H1 (cell line): Measurements from ENCODE around the gene SLC41A1. TPM values are rescaled to one million over a fixed set of nuclear protein-coding genes. Genes with fewer than 3 reads are reported as not detected.

Experiments used
- CTCF ChIA-PET: fragments of 300-600 bp; sonication (Branson Sonifier 250); formaldehyde crosslinking; loops from one replicate; lab custom pipeline; 2021; ENCODE audit not compliant: partially characterized antibody; lab: Charles Lee
- POLR2A ChIA-PET: fragments of 300-600 bp; sonication (Branson Sonifier 250); formaldehyde crosslinking; loops from one replicate; lab custom pipeline; 2021; ENCODE audit warnings: inconsistent platforms; ENCODE audit not compliant: partially characterized antibody; lab: Charles Lee
- DNase-seq, 2 experiments: peaks; one replicate each; pipeline versions ENCODE4 v3.0.0 to v3.0.0-alpha.2; 2010 to 2022; ENCODE audit warnings: low spot score in 2 of 2, low read depth in 1 of 2, mixed read lengths in 1 of 2
- FAIRE-seq: peaks from 2 replicates; lab custom pipeline; 2011; peaks lifted over from hg19 to GRCh38; lab: Jason Lieb, UNC
- H2AFZ ChIP-seq: 2 replicates; pipeline ENCODE4 v1.8.1; 2012; ENCODE audit warnings: low read length, inconsistent platforms
- H2AK5ac ChIP-seq: 2 replicates; pipeline ENCODE4 v1.6.1; 2013; ENCODE audit warnings: low read depth, low read length
- H2BK120ac ChIP-seq: replicated peaks from 2 replicates; pipeline ENCODE3; 2013; ENCODE audit warnings: low read depth, low read length, inconsistent platforms
- H2BK12ac ChIP-seq: 2 replicates; pipeline ENCODE4 v1.6.1; 2013; ENCODE audit warnings: low read depth, low read length
- H2BK15ac ChIP-seq: 2 replicates; pipeline ENCODE4 v1.6.1; 2013; ENCODE audit warnings: low read length
- H2BK20ac ChIP-seq: 2 replicates; pipeline ENCODE4 v1.6.1; 2013; ENCODE audit warnings: low read length
- H2BK5ac ChIP-seq: 2 replicates; pipeline ENCODE4 v1.6.1; 2013; ENCODE audit warnings: low read depth, low read length
- H3K14ac ChIP-seq: 2 replicates; pipeline ENCODE4 v1.6.1; 2013; ENCODE audit warnings: inconsistent platforms; ENCODE audit not compliant: insufficient read length
- H3K18ac ChIP-seq: 2 replicates; pipeline ENCODE4 v1.6.1; 2013; ENCODE audit warnings: low read length; ENCODE audit errors: extremely low read depth
- H3K23ac ChIP-seq: 2 replicates; pipeline ENCODE4 v1.6.1; 2013; ENCODE audit warnings: inconsistent platforms; ENCODE audit not compliant: insufficient read length
- H3K23me2 ChIP-seq: 2 replicates; pipeline ENCODE4 v1.6.1; 2013; ENCODE audit warnings: low read depth, low read length
- H3K27ac ChIP-seq: 2 replicates; pipeline ENCODE4 v1.6.1; 2011; ENCODE audit warnings: low read depth, low read length, inconsistent platforms
- H3K27me3 ChIP-seq, 4 experiments: replicated peaks in 1 of 4; 1 replicate in 1 of 4; 2 replicates in 3 of 4; pipeline versions ENCODE4 v1.6.1 to v1.8.1; 2011 to 2013; ENCODE audit warnings: low read length in 3 of 4, mild to moderate bottlenecking in 3 of 4, inconsistent platforms in 2 of 4, mixed read lengths in 2 of 4, moderate library complexity in 1 of 4; ENCODE audit not compliant: control insufficient read depth in 3 of 4, insufficient read depth in 3 of 4; ENCODE audit errors: extremely low read depth in 1 of 4
- H3K36me3 ChIP-seq, 4 experiments: 2 replicates each; pipeline versions ENCODE4 v1.6.1 to v1.8.1; 2011 to 2013; ENCODE audit warnings: mild to moderate bottlenecking in 4 of 4, low read length in 3 of 4, moderate library complexity in 2 of 4, control low read depth in 1 of 4, inconsistent platforms in 1 of 4; ENCODE audit not compliant: insufficient read depth in 4 of 4, control insufficient read depth in 2 of 4
- H3K4ac ChIP-seq: replicated peaks from 2 replicates; pipeline ENCODE3; 2013; ENCODE audit warnings: low read length, low read depth, mixed read lengths, inconsistent platforms; ENCODE audit not compliant: insufficient read length
- H3K4me1 ChIP-seq, 4 experiments: replicated peaks in 1 of 4; 1 replicate in 1 of 4; 2 replicates in 3 of 4; pipeline versions ENCODE4 v1.6.1 to v1.8.1; 2011 to 2013; ENCODE audit warnings: low read length in 3 of 4, inconsistent platforms in 2 of 4, mixed read lengths in 1 of 4; ENCODE audit not compliant: insufficient read depth in 4 of 4, control insufficient read depth in 3 of 4
- H3K4me2 ChIP-seq, 2 experiments: 2 replicates each; pipeline versions ENCODE4 v1.6.1 to v1.8.1; 2011 to 2013; ENCODE audit warnings: low read depth in 2 of 2, low read length in 2 of 2, control low read depth in 1 of 2, inconsistent platforms in 1 of 2, mild to moderate bottlenecking in 1 of 2; ENCODE audit not compliant: insufficient read depth in 1 of 2
- H3K4me3 ChIP-seq, 4 experiments: fragments of 200-600, 300-600 bp in 1 of 4; sonication (generic), shearing (Covaris generic), sonication (Bioruptor Twin) in 1 of 4; 2 replicates each; pipeline versions ENCODE4 v1.5.1 to v1.8.1; 2011 to 2016; ENCODE audit warnings: low read length in 4 of 4, low read depth in 3 of 4, control low read depth in 2 of 4, inconsistent platforms in 2 of 4, mild to moderate bottlenecking in 2 of 4, mixed read lengths in 1 of 4, moderate library complexity in 1 of 4; ENCODE audit not compliant: insufficient read depth in 2 of 4; ENCODE audit errors: extremely low read depth in 1 of 4
- H3K56ac ChIP-seq: replicated peaks from 2 replicates; pipeline ENCODE3; 2013; ENCODE audit warnings: low read depth, mild to moderate bottlenecking, mixed read lengths, low read length, inconsistent platforms; ENCODE audit not compliant: insufficient read length
- H3K79me1 ChIP-seq: 2 replicates; pipeline ENCODE4 v1.6.1; 2013; ENCODE audit warnings: low read depth, low read length, control low read depth
- H3K79me2 ChIP-seq, 2 experiments: 2 replicates each; pipeline versions ENCODE4 v1.6.1 to v1.8.1; 2012 to 2013; ENCODE audit warnings: low read length in 2 of 2, mild to moderate bottlenecking in 2 of 2, inconsistent platforms in 1 of 2; ENCODE audit not compliant: insufficient read depth in 2 of 2, control insufficient read depth in 1 of 2
- H3K9ac ChIP-seq, 4 experiments: replicated peaks in 1 of 4; 1 replicate in 1 of 4; 2 replicates in 3 of 4; pipeline versions ENCODE4 v1.6.1 to v1.8.1; 2011 to 2013; ENCODE audit warnings: low read depth in 3 of 4, low read length in 3 of 4, control low read depth in 2 of 4, mild to moderate bottlenecking in 2 of 4, moderate library complexity in 2 of 4, inconsistent platforms in 1 of 4; ENCODE audit errors: extremely low read depth in 1 of 4
- H3K9me3 ChIP-seq, 2 experiments: 2 replicates each; pipeline versions ENCODE4 v1.6.1 to v1.8.1; 2012 to 2013; ENCODE audit warnings: mild to moderate bottlenecking in 2 of 2, moderate library complexity in 2 of 2, control low read depth in 1 of 2, inconsistent platforms in 1 of 2, low read depth in 1 of 2, low read length in 1 of 2, mixed read lengths in 1 of 2; ENCODE audit not compliant: insufficient read depth in 2 of 2
- H4K20me1 ChIP-seq, 2 experiments: replicated peaks in 1 of 2; 2 replicates each; pipeline versions ENCODE3 to v1.8.1; 2011 to 2013; ENCODE audit warnings: inconsistent platforms in 2 of 2, low read length in 2 of 2, mild to moderate bottlenecking in 1 of 2; ENCODE audit not compliant: insufficient read depth in 2 of 2, control insufficient read depth in 1 of 2
- H4K5ac ChIP-seq: 2 replicates; pipeline ENCODE4 v1.6.1; 2013; ENCODE audit warnings: low read length, low read depth, mixed read lengths, inconsistent platforms; ENCODE audit not compliant: insufficient read length
- H4K8ac ChIP-seq: 2 replicates; pipeline ENCODE4 v1.8.0; 2013; ENCODE audit warnings: mild to moderate bottlenecking, moderate library complexity, low read length, inconsistent platforms; ENCODE audit not compliant: insufficient read depth; ENCODE audit errors: extremely low read depth
- H4K91ac ChIP-seq: replicated peaks from 2 replicates; pipeline ENCODE3; 2013; ENCODE audit warnings: low read length, mixed read lengths, inconsistent platforms; ENCODE audit not compliant: insufficient read length
- ASH2L ChIP-seq: fragments of 200-600, 300-600 bp; sonication (generic); IDR thresholded peaks from one replicate; pipeline ENCODE4 v1.7.1; 2017; ENCODE audit warnings: low read length
- BCL11A ChIP-seq, 2 experiments: IDR thresholded peaks; one replicate each; pipeline ENCODE4 v1.6.1; 2011; ENCODE audit warnings: low read depth in 2 of 2, low read length in 2 of 2, mild to moderate bottlenecking in 2 of 2
- CEBPB ChIP-seq: IDR thresholded peaks from 2 replicates; pipeline ENCODE4 v1.6.1; 2012; ENCODE audit warnings: low read depth, low read length
- CREB1 ChIP-seq: IDR thresholded peaks from 2 replicates; pipeline ENCODE4 v1.6.1; 2012; ENCODE audit warnings: inconsistent platforms
- EGR1 ChIP-seq: IDR thresholded peaks from 2 replicates; pipeline ENCODE4 v1.6.1; 2011; ENCODE audit warnings: low read depth, low read length, borderline replicate concordance
- EP300 ChIP-seq, 2 experiments: IDR thresholded peaks; 1 replicate in 1 of 2; 2 replicates in 1 of 2; pipeline ENCODE4 v1.6.1; 2011 to 2012; ENCODE audit warnings: low read depth in 2 of 2, low read length in 2 of 2, mild to moderate bottlenecking in 2 of 2, borderline replicate concordance in 1 of 2, inconsistent platforms in 1 of 2, moderate library complexity in 1 of 2
- KDM4A ChIP-seq: IDR thresholded peaks from one replicate; pipeline ENCODE4 v1.7.1; 2012; ENCODE audit warnings: low read depth, mild to moderate bottlenecking, moderate library complexity, low read length, inconsistent platforms; ENCODE audit not compliant: severe bottlenecking
- MAFK ChIP-seq: IDR thresholded peaks from 2 replicates; pipeline ENCODE4 v1.6.1; 2012; ENCODE audit warnings: low read depth, mild to moderate bottlenecking, improper control_type of control experiment, low read length
- RAD21 ChIP-seq, 2 experiments: IDR thresholded peaks in 1 of 2; conservative IDR thresholded peaks in 1 of 2; 2 replicates each; pipeline ENCODE4 v1.6.1; 2011; ENCODE audit warnings: low read depth in 2 of 2, low read length in 2 of 2, improper control_type of control experiment in 1 of 2, inconsistent platforms in 1 of 2, mild to moderate bottlenecking in 1 of 2, moderate library complexity in 1 of 2
- RXRA ChIP-seq: IDR thresholded peaks from 2 replicates; pipeline ENCODE4 v1.6.1; 2011; ENCODE audit warnings: low read depth, mild to moderate bottlenecking, low read length, moderate library complexity; ENCODE audit not compliant: insufficient read depth
- SAP30 ChIP-seq: fragments of 300-600 bp; sonication (generic); IDR thresholded peaks from 2 replicates; pipeline ENCODE4 v1.7.1; 2012; ENCODE audit warnings: low read length, moderate library complexity, mild to moderate bottlenecking, inconsistent platforms; ENCODE audit not compliant: insufficient read depth, insufficient replicate concordance
- SIN3A ChIP-seq, 2 experiments: IDR thresholded peaks in 1 of 2; conservative IDR thresholded peaks in 1 of 2; 2 replicates each; pipeline ENCODE4 v1.6.1; 2011 to 2012; ENCODE audit warnings: low read length in 2 of 2, improper control_type of control experiment in 1 of 2, low read depth in 1 of 2, mild to moderate bottlenecking in 1 of 2
- SP4 ChIP-seq: IDR thresholded peaks from 2 replicates; pipeline ENCODE4 v1.6.1; 2012; ENCODE audit warnings: low read length, inconsistent platforms
- ZNF274 ChIP-seq: IDR thresholded peaks from 2 replicates; pipeline ENCODE4 v1.7.0; 2012; ENCODE audit warnings: low read length, borderline replicate concordance; ENCODE audit errors: extremely low read depth
- WGBS, 2 experiments: shearing (Covaris generic) in 1 of 2; methylation state at CpG; one replicate each; pipeline versions ENCODE4 v1.1.6 to v1.1.7; 2013 to 2015; ENCODE audit warnings: low lambda C conversion rate in 2 of 2, mixed read lengths in 2 of 2, inconsistent platforms in 1 of 2, low coverage in 1 of 2, missing lambda C conversion rate in 1 of 2; ENCODE audit not compliant: insufficient replicate concordance in 2 of 2, insufficient coverage in 1 of 2, insufficient read length in 1 of 2; ENCODE audit errors: extremely low coverage in 1 of 2, missing lambda C conversion rate in 1 of 2; 5-methylcytosine and 5-hydroxymethylcytosine counted together
- polyA plus RNA-seq, 7 experiments: library from polyadenylated mRNA; depleted of rRNA in 3 of 7; stranded (reverse) in 5 of 7; unstranded in 2 of 7; fragments of >200 nt in 5 of 7; fragments of 200-250 nt in 2 of 7; gene quantifications; 1 replicate in 5 of 7; 2 replicates in 1 of 7; 4 replicates in 1 of 7; pipeline versions ENCODE4 v1.2.1 to v1.2.3, GENCODE V29; 2011 to 2013; ENCODE audit warnings: missing spikeins in 2 of 7, mixed read lengths in 2 of 7
- total RNA-seq: library from RNA; stranded (reverse); fragmentation: NEBNext Ultra II Directional; extraction: Animal tissue kit (Norgen Biotek cat#: 25700); gene quantifications from 2 replicates; pipeline ENCODE4 v1.2.1, GENCODE V29; 2021

Gene SLC41A1
- total and polyA plus RNA-seq, 2 of the 8 experiments (the other 6 are each of a cell fraction or from before 2014, with no cell fraction given), result 41.2 to 42.3 TPM

- peaks cover 0 to 7% (median 5%) of the 10 kb centered on the region in 4 experiments; a peak in 4 of 7 replicates for H3K4me1 ChIP-seq
- peaks cover 6% of the 10 kb centered on the region for H3K23me2 ChIP-seq
- no peak overlapping the region for H2AK5ac ChIP-seq
- no peaks in the 10 kb centered on the region for H3K9me3 ChIP-seq
- no peak overlapping the region for H4K8ac ChIP-seq
- H2BK20ac ChIP-seq, result no peak overlapping the region
- ChIA-PET CTCF (interaction anchor here (1.0 kb wide), 1 partner anchor 60 kb away, joined by 3 read pairs; no protein-coding TSS in a partner anchor), POLR2A (no interaction called here)
- H3K4me2 ChIP-seq, result no peak overlapping the region
- H3K14ac ChIP-seq, result no peak overlapping the region
- H3K79me1 ChIP-seq, result no peaks in the 10 kb centered on the region
- FAIRE-seq, result no peak
- H3K18ac ChIP-seq, result no peak overlapping the region
- no peak for DNase-seq
- H3K4me3 ChIP-seq, result no peak overlapping the region
- H4K5ac ChIP-seq, result no peak overlapping the region
- H2BK12ac ChIP-seq, result no peak overlapping the region
- H3K79me2 ChIP-seq, result no peaks in the 10 kb centered on the region
- no peak overlapping the region for H3K27ac ChIP-seq
- H4K91ac ChIP-seq, result no peak overlapping the region
- no peak overlapping the region for H3K9ac ChIP-seq
- H2BK120ac ChIP-seq, result no peak overlapping the region
- H3K23ac ChIP-seq, result no peak overlapping the region
- no peak overlapping the region for H2BK5ac ChIP-seq
- no peaks in the 10 kb centered on the region for H4K20me1 ChIP-seq
- H2AFZ ChIP-seq, result no peak overlapping the region
- H3K36me3 ChIP-seq, result no peaks in the 10 kb centered on the region
- peaks cover 2 to 11% (median 8%) of the 10 kb centered on the region in 4 experiments; a peak in 5 of 7 replicates for H3K27me3 ChIP-seq
- WGBS, 2 experiments, result 90% methylated on average over 4 of the region's 4 CpGs; no CpG with 5 or more reads in 1 of the 2 experiments
- H3K56ac ChIP-seq, result no peak overlapping the region
- no peak overlapping the region for H3K4ac ChIP-seq
- H2BK15ac ChIP-seq, result no peak overlapping the region
- TF ChIP-seq ASH2L (no peak), EP300 (IDR thresholded peaks at IDR 0.05; ENCODE audit: borderline replicate concordance in 1 of 2, low read depth in 2 of 2, low read length in 2 of 2) (no peak), CREB1 (no peak), MAFK (no peak), CEBPB (no peak), SAP30 (no peak), KDM4A (no peak), ZNF274 (no peak), SP4 (no peak), RXRA (no peak), RAD21 (IDR thresholded peaks at IDR 0.05 in 1 of 2, conservative IDR thresholded peaks at IDR 0.05 in 1 of 2; ENCODE audit: low read depth in 2 of 2, low read length in 2 of 2) (no peak), SIN3A (conservative IDR thresholded peaks at IDR 0.05 in 1 of 2, IDR thresholded peaks at IDR 0.05 in 1 of 2; ENCODE audit: low read depth in 1 of 2, low read length in 2 of 2) (no peak), EGR1 (no peak), BCL11A (IDR thresholded peaks at IDR 0.05; ENCODE audit: low read depth in 2 of 2, low read length in 2 of 2) (no peak)
Measured at GRCh38 chr1:205770618-205771017, 42.4 kb downstream of the SLC41A1 start.
